ENCODE measurements around the gene SRP19.
"Not testable (repeated sequence)": the region's sequence is repeated elsewhere in the genome, so short reads cannot be mapped to it uniquely, and the experiment has no call there.

SRP19 gene

GRCh38 chr5:112870966-112871365 lies 9.9 kb downstream of the SRP19 start:
- DNase-seq (ENCODE audit: low read depth, low spot score): no peak

GRCh38 chr5:112876362-112876761 lies 15.3 kb downstream of the SRP19 start:
- no peak for DNase-seq (ENCODE audit: low read depth, low spot score)

- no peak for DNase-seq (ENCODE audit: low read depth, low spot score)
These were observed 17.0 kb downstream of the SRP19 start for GRCh38 chr5:112878101-112878500.

- DNase-seq (ENCODE audit: low read depth, low spot score): no peak
These were observed 17.7 kb downstream of the SRP19 start for GRCh38 chr5:112878760-112879159.

- DNase-seq (ENCODE audit: low read depth, low spot score): no peak
These were observed 19.3 kb downstream of the SRP19 start for GRCh38 chr5:112880219-112880964.

GRCh38 chr5:112883192-112883591 lies 22.1 kb downstream of the SRP19 start:
- no peak for DNase-seq (ENCODE audit: low read depth, low spot score)

- DNase-seq (ENCODE audit: low read depth, low spot score): no peak
These were observed 23.9 kb downstream of the SRP19 start for GRCh38 chr5:112885001-112885400.

- no peak for DNase-seq (ENCODE audit: low read depth, low spot score)
These were observed 25.9 kb downstream of the SRP19 start for GRCh38 chr5:112886975-112887374.

GRCh38 chr5:112892066-112892465 lies 31.0 kb downstream of the SRP19 start:
- not testable (repeated sequence) for DNase-seq (ENCODE audit: low read depth, low spot score)

GRCh38 chr5:112892776-112893175 lies 31.7 kb downstream of the SRP19 start:
- no peak for DNase-seq (ENCODE audit: low read depth, low spot score)

- DNase-seq (ENCODE audit: low read depth, low spot score): no peak
These were observed 34.6 kb downstream of the SRP19 start for GRCh38 chr5:112895682-112896081.

GRCh38 chr5:112902561-112902960 lies 41.5 kb downstream of the SRP19 start:
- no peak for DNase-seq (ENCODE audit: low read depth, low spot score)

- not testable (repeated sequence) for DNase-seq (ENCODE audit: low read depth, low spot score)
These were observed 43.9 kb downstream of the SRP19 start for GRCh38 chr5:112904996-112905395.

GRCh38 chr5:112906637-112907036 lies 45.5 kb downstream of the SRP19 start:
- no peak for DNase-seq (ENCODE audit: low read depth, low spot score)

GRCh38 chr5:112907166-112907631 lies 46.1 kb downstream of the SRP19 start:
- DNase-seq (ENCODE audit: low read depth, low spot score): no peak

GRCh38 chr5:112908854-112909253 lies 47.8 kb downstream of the SRP19 start:
- DNase-seq (ENCODE audit: low read depth, low spot score): no peak

GRCh38 chr5:112910529-112910928 lies 49.4 kb downstream of the SRP19 start:
- no peak for DNase-seq (ENCODE audit: low read depth, low spot score)

GRCh38 chr5:112914584-112914983 lies 53.5 kb downstream of the SRP19 start:
- no peak for DNase-seq (ENCODE audit: low read depth, low spot score)

- no peak for DNase-seq (ENCODE audit: low read depth, low spot score)
These were observed 54.7 kb downstream of the SRP19 start for GRCh38 chr5:112915831-112916230.

- DNase-seq (ENCODE audit: low read depth, low spot score): no peak
These were observed 56.4 kb downstream of the SRP19 start for GRCh38 chr5:112917453-112917995.

- DNase-seq (ENCODE audit: low read depth, low spot score): no peak
These were observed 57.0 kb downstream of the SRP19 start for GRCh38 chr5:112918136-112918535.

- DNase-seq (ENCODE audit: low read depth, low spot score): no peak
These were observed 57.6 kb downstream of the SRP19 start for GRCh38 chr5:112918679-112919078.

All from iPS DF 19.7 (cell line).